OCI-LY1 (cell line): ENCODE results near the gene CLDN15.

Source experiments
- EZH2 ChIP-seq: fragments of 200-600 bp; sonication (generic), shearing (Covaris generic); IDR thresholded peaks from 2 replicates; pipeline ENCODE4 v1.8.0; 2017; ENCODE audit warnings: borderline replicate concordance, mixed run types, mild to moderate bottlenecking, antibody characterized with exemption, low read length, moderate library complexity, mixed read lengths
- TF ChIP-seq, protein P1 (sequence below): fragments of 200-600 bp; sonication (generic), shearing (Covaris generic); IDR thresholded peaks from 2 replicates; pipeline ENCODE4 v1.5.1; 2017; ENCODE audit warnings: mild to moderate bottlenecking, antibody characterized with exemption, low read length, moderate library complexity, mixed read lengths

GRCh38 chr7:101200862-101201599, 36.6 kb downstream of the CLDN15 start, which contains the start of gene MOGAT3:
- TF ChIP-seq, protein P1, sequence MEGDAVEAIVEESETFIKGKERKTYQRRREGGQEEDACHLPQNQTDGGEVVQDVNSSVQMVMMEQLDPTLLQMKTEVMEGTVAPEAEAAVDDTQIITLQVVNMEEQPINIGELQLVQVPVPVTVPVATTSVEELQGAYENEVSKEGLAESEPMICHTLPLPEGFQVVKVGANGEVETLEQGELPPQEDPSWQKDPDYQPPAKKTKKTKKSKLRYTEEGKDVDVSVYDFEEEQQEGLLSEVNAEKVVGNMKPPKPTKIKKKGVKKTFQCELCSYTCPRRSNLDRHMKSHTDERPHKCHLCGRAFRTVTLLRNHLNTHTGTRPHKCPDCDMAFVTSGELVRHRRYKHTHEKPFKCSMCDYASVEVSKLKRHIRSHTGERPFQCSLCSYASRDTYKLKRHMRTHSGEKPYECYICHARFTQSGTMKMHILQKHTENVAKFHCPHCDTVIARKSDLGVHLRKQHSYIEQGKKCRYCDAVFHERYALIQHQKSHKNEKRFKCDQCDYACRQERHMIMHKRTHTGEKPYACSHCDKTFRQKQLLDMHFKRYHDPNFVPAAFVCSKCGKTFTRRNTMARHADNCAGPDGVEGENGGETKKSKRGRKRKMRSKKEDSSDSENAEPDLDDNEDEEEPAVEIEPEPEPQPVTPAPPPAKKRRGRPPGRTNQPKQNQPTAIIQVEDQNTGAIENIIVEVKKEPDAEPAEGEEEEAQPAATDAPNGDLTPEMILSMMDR: no peak
- no peak for TF ChIP-seq EZH2
